Measurements from ENCODE around the gene ETF1.
"Not testable (repeated sequence)": the region's sequence is repeated elsewhere in the genome, so short reads cannot be mapped to it uniquely, and the experiment has no call there.

ETF1 gene

DNA sequence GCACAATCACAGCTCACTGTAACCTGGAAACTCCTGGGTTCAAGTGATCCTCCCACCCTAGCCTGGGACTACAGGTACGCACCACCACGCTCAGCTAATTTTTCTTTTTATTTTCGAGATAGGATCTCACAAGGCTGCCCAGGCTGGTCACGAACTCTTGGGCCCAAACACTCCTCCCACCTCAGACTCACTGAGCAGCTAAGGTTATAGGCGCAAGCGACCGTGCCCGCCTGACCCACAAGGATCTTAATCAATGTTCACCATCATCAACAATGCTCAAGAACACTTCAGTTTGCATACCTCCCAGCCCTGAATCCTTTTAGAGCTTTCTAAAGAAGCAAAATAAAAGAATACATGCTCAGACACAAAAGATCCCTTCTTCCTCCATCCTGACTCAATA is 13.2 kb downstream of the ETF1 start:
- no peak for DNase-seq (ENCODE audit: low read depth in 2 of 2)

DNA sequence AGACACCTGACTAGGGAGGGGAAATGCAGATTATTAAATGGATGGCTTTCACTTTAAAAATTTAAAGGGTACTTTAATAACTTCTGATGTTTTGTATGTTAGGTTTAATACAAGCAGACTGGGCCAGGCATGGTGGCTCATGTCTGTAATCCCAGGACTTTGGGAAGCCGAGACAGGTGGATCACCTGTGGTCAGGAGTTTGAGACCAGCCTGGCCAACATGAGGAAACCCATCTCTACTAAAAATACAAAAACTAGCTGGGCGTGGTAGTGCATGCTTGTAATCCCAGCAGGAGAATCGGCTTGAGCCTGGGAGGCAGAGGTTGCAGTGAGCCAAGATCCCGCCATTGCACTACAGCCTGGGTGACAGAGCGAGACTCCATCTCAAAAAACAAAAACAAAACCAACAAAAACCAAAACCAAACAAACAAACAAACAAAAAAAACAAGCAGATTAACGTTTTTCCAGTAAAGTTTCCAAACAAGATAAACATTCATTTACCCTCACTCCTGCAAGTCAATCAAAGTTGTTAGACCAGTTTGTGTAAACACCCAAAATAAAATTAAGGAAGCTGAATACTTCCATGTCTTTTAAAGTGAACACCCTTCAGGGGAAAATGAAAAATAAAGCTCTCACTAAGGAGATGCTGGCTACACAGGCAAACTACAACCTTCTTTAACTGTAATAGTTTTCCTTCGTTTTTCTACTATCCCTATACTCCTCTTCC is 14.1 kb downstream of the ETF1 start:
- no peak for DNase-seq (ENCODE audit: low read depth in 2 of 2)

GRCh38 chr5:138528208-138528607 is 14.8 kb downstream of the ETF1 start:
- DNase-seq (ENCODE audit: low read depth in 2 of 2): no peak

GRCh38 chr5:138527170-138527569 is 15.9 kb downstream of the ETF1 start:
- DNase-seq (ENCODE audit: low read depth in 2 of 2): no peak

- DNase-seq (ENCODE audit: low read depth in 2 of 2): no peak
Observed at GRCh38 chr5:138523406-138523805, 19.6 kb downstream of the ETF1 start.

DNA sequence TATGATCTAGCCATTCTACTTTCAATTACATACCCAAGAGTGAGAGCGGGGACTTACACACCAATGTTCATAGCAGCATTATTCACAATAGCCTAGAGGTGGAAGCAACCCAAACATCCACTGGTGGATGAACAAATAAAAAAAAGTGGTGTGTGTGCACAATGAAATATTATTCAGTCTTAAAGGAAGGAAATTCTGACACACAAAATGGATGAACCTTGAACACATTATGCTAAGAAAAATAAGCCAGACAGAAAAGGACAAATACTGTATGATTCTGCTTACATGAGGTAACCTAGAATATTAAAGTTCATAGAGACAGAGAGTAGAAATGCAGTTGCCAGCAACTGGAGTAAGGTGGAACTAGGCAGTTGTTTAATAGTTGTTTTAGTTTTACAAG is 22.1 kb downstream of the ETF1 start:
- no peak for DNase-seq (ENCODE audit: low read depth in 2 of 2)

- no peak for DNase-seq (ENCODE audit: low read depth in 2 of 2)
Observed at GRCh38 chr5:138517437-138517836, 25.6 kb downstream of the ETF1 start.

DNA sequence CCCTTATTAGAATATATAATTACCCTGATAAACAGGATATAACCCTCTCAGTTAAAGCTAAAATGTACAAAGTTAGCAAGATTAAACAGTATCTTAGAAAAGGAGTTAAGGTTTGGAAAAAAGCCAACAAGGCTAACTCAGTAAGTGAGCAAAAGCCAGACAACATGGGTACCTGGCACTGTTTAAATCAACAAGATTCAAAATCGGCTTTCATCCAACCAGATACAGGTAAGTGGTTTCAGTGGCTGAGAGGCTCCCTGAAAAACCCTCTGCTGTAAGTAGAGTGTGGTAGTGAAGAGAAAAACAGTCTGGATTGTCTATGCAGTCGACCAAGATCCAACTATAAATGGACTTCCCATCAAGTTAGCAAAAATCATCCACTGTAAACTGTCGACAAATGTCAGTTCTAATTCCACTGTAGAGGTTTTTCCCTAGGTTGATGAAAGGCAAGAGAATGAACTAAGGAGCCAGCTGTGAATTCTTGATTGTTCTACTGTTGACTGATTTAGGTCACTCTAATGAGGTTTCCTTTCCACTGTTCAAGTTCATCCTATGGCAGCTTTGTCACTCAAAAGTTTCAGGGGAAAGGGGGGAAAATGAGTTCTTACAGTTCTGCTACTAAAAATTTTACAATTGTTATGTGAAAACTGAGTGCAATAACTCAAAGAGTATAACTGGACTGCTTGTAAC is 27.3 kb downstream of the ETF1 start:
- DNase-seq (ENCODE audit: low read depth in 2 of 2): no peak

GRCh38 chr5:138514021-138514420 is 29.0 kb downstream of the ETF1 start:
- DNase-seq (ENCODE audit: low read depth in 2 of 2): no peak

DNA sequence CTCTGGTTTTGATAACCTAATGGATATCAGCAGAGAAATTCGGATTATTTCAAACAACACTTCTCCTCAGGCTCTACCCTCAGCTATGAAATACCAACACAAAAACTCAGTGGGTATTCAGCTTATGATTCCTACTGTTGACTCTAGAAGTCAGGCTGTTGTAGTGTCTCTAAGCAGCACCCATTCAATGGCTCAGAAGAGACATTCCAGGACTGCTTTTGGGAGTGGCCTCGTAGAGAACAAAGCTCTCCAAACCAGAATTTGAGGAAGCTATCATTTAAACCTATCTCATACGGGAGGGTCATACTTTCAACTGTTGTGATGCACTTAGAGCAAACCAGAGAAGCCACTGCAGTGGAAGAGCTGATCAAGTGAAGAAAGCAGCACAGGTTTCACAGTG is 34.1 kb downstream of the ETF1 start:
- DNase-seq (ENCODE audit: low read depth in 2 of 2): no peak

GRCh38 chr5:138507485-138507884 is 35.6 kb downstream of the ETF1 start:
- DNase-seq (ENCODE audit: low read depth in 2 of 2): not testable (repeated sequence)

- DNase-seq (ENCODE audit: low read depth in 2 of 2): no peak
Observed at GRCh38 chr5:138506370-138507306, 36.4 kb downstream of the ETF1 start.

DNA sequence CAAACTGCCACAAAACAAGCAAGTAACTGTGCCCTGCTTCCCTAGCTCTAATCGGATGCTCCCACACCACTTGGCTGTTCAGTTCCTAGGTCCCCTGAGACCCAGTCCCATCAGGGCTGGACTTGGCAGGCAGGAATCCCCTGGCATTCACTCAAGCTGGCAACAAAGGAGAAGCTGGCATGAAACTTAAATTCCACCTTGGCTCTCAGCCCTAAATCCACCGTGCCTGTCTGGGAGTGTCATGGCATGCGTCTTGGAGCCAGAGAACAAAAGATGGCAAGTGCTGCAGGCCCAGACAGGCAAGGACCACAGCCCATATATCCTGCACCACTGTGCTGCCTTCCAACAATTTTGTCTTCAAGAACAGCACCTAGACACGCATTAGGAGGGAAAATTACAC is 38.2 kb downstream of the ETF1 start:
- no peak for DNase-seq (ENCODE audit: low read depth in 2 of 2)

- no peak for DNase-seq (ENCODE audit: low read depth in 2 of 2)
Observed at GRCh38 chr5:138503487-138504270, 39.4 kb downstream of the ETF1 start.

- no peak for DNase-seq (ENCODE audit: low read depth in 2 of 2)
Observed at GRCh38 chr5:138502521-138502920, 40.5 kb downstream of the ETF1 start.

- DNase-seq (ENCODE audit: low read depth in 2 of 2): no peak
Observed at GRCh38 chr5:138502121-138502520, 40.9 kb downstream of the ETF1 start.

DNA sequence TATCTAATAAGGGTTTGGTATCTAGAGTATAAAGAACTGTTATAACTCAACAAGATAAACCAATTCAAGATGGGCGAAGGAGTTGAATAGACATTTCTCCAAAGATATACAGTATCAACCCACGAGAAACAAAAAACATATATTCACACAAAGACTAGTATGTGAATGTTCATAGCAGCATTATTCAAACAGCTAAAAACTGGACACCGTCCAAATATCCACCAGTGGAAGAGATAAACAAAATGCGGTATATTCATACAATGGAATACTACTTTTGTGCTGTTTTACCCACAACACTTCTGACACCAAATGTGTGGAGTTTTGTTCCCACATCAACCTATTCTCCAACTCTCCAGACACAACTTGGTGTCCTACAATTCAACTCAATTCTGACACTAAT is 44.7 kb downstream of the ETF1 start:
- no peak for DNase-seq (ENCODE audit: low read depth in 2 of 2)

- DNase-seq (ENCODE audit: low read depth in 2 of 2): no peak
Observed at GRCh38 chr5:138495351-138495750, 47.7 kb downstream of the ETF1 start.

- DNase-seq (ENCODE audit: low read depth in 2 of 2): no peak
Observed at GRCh38 chr5:138492560-138493045, 50.4 kb downstream of the ETF1 start.

GRCh38 chr5:138491669-138492559 is 51.1 kb downstream of the ETF1 start:
- peak; percentile 74 to 78 for DNase-seq (ENCODE audit: low read depth in 2 of 2)

- DNase-seq (ENCODE audit: low read depth in 2 of 2): no peak
Observed at GRCh38 chr5:138491284-138491648, 51.8 kb downstream of the ETF1 start.
